NCI-H1694 treated with DMSO at 0.1 percent for 48 hours (cell line): ENCODE data around the gene KIRREL2.
"Not testable (repeated sequence)": the region's sequence is repeated elsewhere in the genome, so short reads cannot be mapped to it uniquely, and the experiment has no call there.

Experiments
- DNase-seq: peaks from one replicate; lab custom pipeline; 2025; lab: John Stamatoyannopoulos, UW

Gene KIRREL2

GRCh38 chr19:35869327-35870123 lies 12.8 kb downstream of the KIRREL2 start:
- peak; percentile 80 for DNase-seq

- not testable (repeated sequence) for DNase-seq
Measured at GRCh38 chr19:35870124-35870736, 13.5 kb downstream of the KIRREL2 start.

GRCh38 chr19:35870798-35871197 lies 14.1 kb downstream of the KIRREL2 start:
- DNase-seq = no peak

GRCh38 chr19:35871611-35872010 lies 14.9 kb downstream of the KIRREL2 start:
- no peak for DNase-seq

GRCh38 chr19:35872180-35872579 lies 15.5 kb downstream of the KIRREL2 start:
- DNase-seq = no peak

- DNase-seq = no peak
Measured at GRCh38 chr19:35874392-35874930, 17.8 kb downstream of the KIRREL2 start.

- DNase-seq = no peak
Measured at GRCh38 chr19:35879068-35879467, 22.4 kb downstream of the KIRREL2 start.

- no peak for DNase-seq
Measured at GRCh38 chr19:35879770-35880317, 23.1 kb downstream of the KIRREL2 start.

GRCh38 chr19:35882114-35882832 lies 25.6 kb downstream of the KIRREL2 start:
- DNase-seq = peak; percentile 93

GRCh38 chr19:35883882-35884281 lies 27.2 kb downstream of the KIRREL2 start:
- no peak for DNase-seq

GRCh38 chr19:35885225-35885738 lies 28.6 kb downstream of the KIRREL2 start:
- no peak for DNase-seq

- no peak for DNase-seq
Measured at GRCh38 chr19:35885904-35886303, 29.2 kb downstream of the KIRREL2 start.

GRCh38 chr19:35887197-35887596 lies 30.5 kb downstream of the KIRREL2 start:
- DNase-seq = no peak

- no peak for DNase-seq
Measured at GRCh38 chr19:35888398-35888797, 31.7 kb downstream of the KIRREL2 start.

GRCh38 chr19:35889370-35890112 lies 32.8 kb downstream of the KIRREL2 start:
- no peak for DNase-seq

- no peak for DNase-seq
Measured at GRCh38 chr19:35890113-35890650, 33.5 kb downstream of the KIRREL2 start.

GRCh38 chr19:35891819-35892218 lies 35.1 kb downstream of the KIRREL2 start:
- DNase-seq = not testable (repeated sequence)

GRCh38 chr19:35894342-35894741 lies 37.6 kb downstream of the KIRREL2 start:
- DNase-seq = no peak

- no peak for DNase-seq
Measured at GRCh38 chr19:35895911-35896642, 39.4 kb downstream of the KIRREL2 start.

GRCh38 chr19:35896643-35897040 lies 39.9 kb downstream of the KIRREL2 start:
- DNase-seq = no peak
